Measurements from ENCODE around the gene PAPPA2. TPM values are rescaled to one million over a fixed set of nuclear protein-coding genes. Genes with fewer than 3 reads are reported as not detected.
A peak's percentile ranks its signal among the peaks of the same experiment; 100 is the strongest.

PAPPA2 gene
- total RNA-seq, 1 experiment from 2014 or later: 0.81 TPM

GRCh38 chr1:176670853-176671252 is 207.9 kb downstream of the PAPPA2 start:
- Histone ChIP-seq H3K4ac (ENCODE audit: low read depth, low read length) (no peak overlapping the region), H3K56ac (ENCODE audit: insufficient read length, low read depth, low read length) (no peak overlapping the region), H2BK12ac (ENCODE audit: insufficient read length, low read depth, low read length) (no peak overlapping the region), H3K9ac (ENCODE audit: extremely low read depth, insufficient read length, low read length) (no peak overlapping the region), H4K5ac (ENCODE audit: insufficient read length, low read depth, low read length) (no peak overlapping the region), H2BK120ac (ENCODE audit: low read depth, low read length, poor library complexity, severe bottlenecking) (no peak overlapping the region), H2BK20ac (ENCODE audit: low read depth, low read length, poor library complexity, severe bottlenecking) (no peak overlapping the region), H3K4me1 (ENCODE audit: insufficient read depth, low read length) (no peaks in the 10 kb centered on the region), H3K23ac (ENCODE audit: insufficient read length, low read depth, low read length) (no peak overlapping the region), H2BK15ac (ENCODE audit: low read depth, low read length) (no peak overlapping the region), H3K79me2 (ENCODE audit: insufficient read depth, low read length) (no peaks in the 10 kb centered on the region), H3K4me2 (ENCODE audit: insufficient read depth, insufficient read length, low read length) (no peak overlapping the region), H4K8ac (replicated peaks; ENCODE audit: insufficient read length, low read depth, low read length) (no peak overlapping the region), H3K9me3 (ENCODE audit: control insufficient read depth, low read depth, low read length) (no peaks in the 10 kb centered on the region), H3K27me3 (ENCODE audit: insufficient read depth, low read length) (no peaks in the 10 kb centered on the region), H4K91ac (ENCODE audit: insufficient read length, low read depth, low read length) (no peak overlapping the region), H3K79me1 (ENCODE audit: insufficient read depth, low read depth, low read length, poor library complexity, severe bottlenecking) (no peaks in the 10 kb centered on the region), H3T11ph (ENCODE audit: low read length) (no peak overlapping the region), H3K23me2 (ENCODE audit: insufficient read length, low read depth, low read length, poor library complexity, severe bottlenecking) (no peaks in the 10 kb centered on the region), H3K18ac (ENCODE audit: insufficient read length, low read depth, low read length) (no peak overlapping the region), H2BK5ac (ENCODE audit: insufficient read length, low read length) (no peak overlapping the region), H2AFZ (ENCODE audit: low read length) (no peak overlapping the region), H3K27ac (ENCODE audit: insufficient read length, low read depth, low read length) (no peak overlapping the region), H4K20me1 (ENCODE audit: control insufficient read depth, insufficient read depth, insufficient read length) (no peaks in the 10 kb centered on the region), H2AK5ac (ENCODE audit: insufficient read length, low read length) (no peak overlapping the region), H3K14ac (ENCODE audit: insufficient read depth, low read length) (no peak overlapping the region)
- H3K27me3 Mint-ChIP-seq (ENCODE audit: low read depth): peaks cover under 1% of the 10 kb centered on the region; the same call in 1 of the 2 replicates
- H3K36me3 Mint-ChIP-seq (ENCODE audit: insufficient read depth in 1 of 3, low read depth in 3 of 3): no peaks in the 10 kb centered on the region
- no CpG with 5 or more reads among the region's 3 CpGs for WGBS (ENCODE audit: extremely low coverage, insufficient read length, low lambda C conversion rate)
- peak; percentile 45; the same call in 2 of the 3 replicates for TF ChIP-seq CTCF (conservative IDR thresholded peaks at IDR 0.05)
- no peaks in the 10 kb centered on the region for H3K9me3 Mint-ChIP-seq
- no peak overlapping the region for H3K4me3 Mint-ChIP-seq
- DNase-seq: peak; percentile 49
- no peak overlapping the region for H3K27ac Mint-ChIP-seq
- no peaks in the 10 kb centered on the region for H3K4me1 Mint-ChIP-seq
